Measurements from ENCODE around the gene SLC9A9. TPM values are rescaled to one million over a fixed set of nuclear protein-coding genes. Genes with fewer than 3 reads are reported as not detected.

SLC9A9 gene
- total and polyA plus RNA-seq, 2 donors (not counting 1 experiment from before 2014, with no cell fraction given): 14.3 to 74.0 TPM

GRCh38 chr3:143783851-143784370 is 64.4 kb downstream of the SLC9A9 start:
- Histone ChIP-seq H3K9me3 (ENCODE audit: control insufficient read depth, insufficient read depth, low read depth, low read length) (no peaks in the 10 kb centered on the region), H3K27ac (ENCODE audit: insufficient read depth, low read length) (no peak overlapping the region), H3K4me2 (ENCODE audit: extremely low read depth, insufficient read depth, low read length) (no peak overlapping the region), H3K4me1 (ENCODE audit: control insufficient read depth, extremely low read depth, insufficient read depth, low read length) (no peaks in the 10 kb centered on the region), H3K79me2 (ENCODE audit: control insufficient read depth, insufficient read depth, low read length) (no peaks in the 10 kb centered on the region), H3K9ac (ENCODE audit: insufficient read depth, low read length) (no peak overlapping the region), H2AFZ (ENCODE audit: low read length) (no peak overlapping the region), H3K36me3 (ENCODE audit: control insufficient read depth, insufficient read depth, low read length) (no peaks in the 10 kb centered on the region), H3K27me3 (ENCODE audit: control insufficient read depth, insufficient read depth, low read length) (no peaks in the 10 kb centered on the region), H3K4me3 (replicated peaks in 1 of 4; ENCODE audit: control extremely low read depth in 1 of 4, insufficient read depth in 1 of 4, low read depth in 3 of 4, low read length in 4 of 4) (no peak overlapping the region), H4K20me1 (ENCODE audit: control insufficient read depth, extremely low read depth, insufficient read depth, low read length) (no peaks in the 10 kb centered on the region)
- peak in 1 of 2 donors; percentile 10 for DNase-seq (ENCODE audit: low read depth in 2 of 2)
- no peak for TF ChIP-seq CTCF (conservative IDR thresholded peaks at IDR 0.05 in 1 of 2, IDR thresholded peaks at IDR 0.05 in 1 of 2; ENCODE audit: low read depth in 1 of 2, low read length in 2 of 2)

GRCh38 chr3:143775459-143775858 is 72.8 kb downstream of the SLC9A9 start:
- Histone ChIP-seq H3K36me3 (ENCODE audit: control insufficient read depth, insufficient read depth, low read length) (no peaks in the 10 kb centered on the region), H3K4me2 (ENCODE audit: extremely low read depth, insufficient read depth, low read length) (peak overlapping the region; percentile 0), H3K27ac (ENCODE audit: insufficient read depth, low read length) (no peak overlapping the region), H3K9ac (ENCODE audit: insufficient read depth, low read length) (no peak overlapping the region), H3K79me2 (ENCODE audit: control insufficient read depth, insufficient read depth, low read length) (no peaks in the 10 kb centered on the region), H3K4me3 (replicated peaks in 1 of 4; ENCODE audit: control extremely low read depth in 1 of 4, insufficient read depth in 1 of 4, low read depth in 3 of 4, low read length in 4 of 4) (peak overlapping the region in 2 of 4 experiments; percentile 33 to 39), H3K9me3 (ENCODE audit: control insufficient read depth, insufficient read depth, low read depth, low read length) (no peaks in the 10 kb centered on the region), H2AFZ (ENCODE audit: low read length) (no peak overlapping the region), H4K20me1 (ENCODE audit: control insufficient read depth, extremely low read depth, insufficient read depth, low read length) (no peaks in the 10 kb centered on the region), H3K4me1 (ENCODE audit: control insufficient read depth, extremely low read depth, insufficient read depth, low read length) (peaks cover 5% of the 10 kb centered on the region), H3K27me3 (ENCODE audit: control insufficient read depth, insufficient read depth, low read length) (no peaks in the 10 kb centered on the region)
- TF ChIP-seq CTCF (conservative IDR thresholded peaks at IDR 0.05 in 1 of 2, IDR thresholded peaks at IDR 0.05 in 1 of 2; ENCODE audit: low read depth in 1 of 2, low read length in 2 of 2) (peak; percentile 53 to 60), EZH2 (IDR thresholded peaks at IDR 0.05; ENCODE audit: low read length, missing control alignments) (no peak)
- DNase-seq (ENCODE audit: low read depth in 2 of 2): peak; percentile 7 to 64

GRCh38 chr3:143771939-143772338 is 76.3 kb downstream of the SLC9A9 start:
- DNase-seq (ENCODE audit: low read depth in 2 of 2): no peak
- no peaks in the 10 kb centered on the region for H3K27me3 ChIP-seq (ENCODE audit: control insufficient read depth, insufficient read depth, low read length)
- peaks cover 10% of the 10 kb centered on the region for H3K4me1 ChIP-seq (ENCODE audit: control insufficient read depth, extremely low read depth, insufficient read depth, low read length)
- H2AFZ ChIP-seq (ENCODE audit: low read length): no peak overlapping the region
- no peaks in the 10 kb centered on the region for H3K36me3 ChIP-seq (ENCODE audit: control insufficient read depth, insufficient read depth, low read length)
- no peaks in the 10 kb centered on the region for H3K9me3 ChIP-seq (ENCODE audit: control insufficient read depth, insufficient read depth, low read depth, low read length)
- no peaks in the 10 kb centered on the region for H3K79me2 ChIP-seq (ENCODE audit: control insufficient read depth, insufficient read depth, low read length)
- no peak overlapping the region for H3K4me2 ChIP-seq (ENCODE audit: extremely low read depth, insufficient read depth, low read length)
- TF ChIP-seq CTCF (conservative IDR thresholded peaks at IDR 0.05 in 1 of 2, IDR thresholded peaks at IDR 0.05 in 1 of 2; ENCODE audit: low read depth in 1 of 2, low read length in 2 of 2) (no peak), EZH2 (IDR thresholded peaks at IDR 0.05; ENCODE audit: low read length, missing control alignments) (no peak)
- no peak overlapping the region for H3K27ac ChIP-seq (ENCODE audit: insufficient read depth, low read length)
- H3K9ac ChIP-seq (ENCODE audit: insufficient read depth, low read length): no peak overlapping the region
- no peak overlapping the region for H3K4me3 ChIP-seq (replicated peaks in 1 of 4; ENCODE audit: control extremely low read depth in 1 of 4, insufficient read depth in 1 of 4, low read depth in 3 of 4, low read length in 4 of 4)
- H4K20me1 ChIP-seq (ENCODE audit: control insufficient read depth, extremely low read depth, insufficient read depth, low read length): no peaks in the 10 kb centered on the region

Data from fibroblast of lung (primary cell).